ENCODE data around the gene POU2F1.

- no peak for TF ChIP-seq CTCF (IDR thresholded peaks at IDR 0.05)
- TF ChIP-seq EZH2 (IDR thresholded peaks at IDR 0.05; ENCODE audit: borderline replicate concordance, insufficient read depth, low read depth, low read length, poor library complexity, severe bottlenecking): no peak
Measured at GRCh38 chr1:167289966-167290365, 69.3 kb downstream of the POU2F1 start.
